ENCODE data around the gene RAD18.

The RAD18 gene

DNA sequence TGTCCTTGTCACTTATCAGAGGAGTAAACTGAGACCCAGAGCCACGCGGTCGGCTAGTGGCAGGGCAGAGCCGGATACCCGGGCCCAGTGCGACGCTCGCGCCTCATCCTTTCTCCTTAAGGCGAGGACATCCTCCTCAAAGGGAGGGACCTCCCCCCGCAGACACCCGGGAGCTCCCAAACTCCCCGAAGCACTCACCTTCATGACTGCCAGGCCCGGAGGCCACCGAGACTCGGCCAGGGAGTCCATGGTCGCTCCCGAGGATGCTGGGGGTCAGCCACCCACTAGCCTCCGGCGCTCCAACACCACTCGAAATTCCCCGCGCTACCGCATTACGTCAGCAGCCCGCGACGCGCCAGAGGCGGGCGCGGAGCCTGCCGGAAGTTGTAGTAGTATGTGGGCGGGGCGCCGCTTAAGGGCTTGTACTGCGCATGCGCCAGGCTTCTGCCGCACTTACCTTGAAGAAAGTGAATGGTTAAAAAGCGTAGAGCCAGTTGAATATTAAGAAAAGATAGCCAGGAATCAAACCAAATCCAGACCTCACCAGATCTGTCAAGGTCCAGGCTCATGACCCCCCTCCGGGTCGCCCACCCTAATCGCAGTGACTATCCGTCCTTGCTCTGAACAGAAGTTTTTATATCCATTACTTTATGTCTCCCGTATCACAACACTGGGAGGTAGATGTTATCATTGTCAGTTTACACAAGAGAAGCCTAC, at the start of gene RAD18:
Gene RAD18, minus strand, starts transcription at position 336 of the 717 bp plus-strand sequence. Its CDS starts 87 bp downstream, at position 249.
- DNase-seq: peak; percentile 91 to 94

DNA sequence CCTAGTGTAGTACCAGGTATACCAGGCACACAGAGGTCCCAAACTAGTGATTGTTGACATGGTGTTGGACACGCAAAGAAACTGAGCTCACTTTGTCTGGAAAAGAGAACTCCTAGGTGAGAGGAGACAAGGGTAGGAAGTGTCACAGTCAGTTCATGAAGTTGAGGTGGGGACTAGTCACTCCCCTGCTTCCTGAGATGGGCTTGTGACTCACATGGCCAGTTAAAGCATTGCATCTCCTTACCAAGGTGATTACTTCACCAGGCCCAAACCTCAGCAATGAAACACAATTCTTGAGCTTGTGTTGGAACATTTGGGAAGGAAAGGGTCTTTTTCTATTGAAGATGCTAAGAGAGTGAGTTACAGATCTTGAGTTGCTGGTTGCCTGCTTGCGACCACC, 49.2 kb upstream of the RAD18 start:
- no peak for DNase-seq

GRCh38 chr3:9009976-9010545, 46.8 kb upstream of the RAD18 start:
- no peak for DNase-seq

DNA sequence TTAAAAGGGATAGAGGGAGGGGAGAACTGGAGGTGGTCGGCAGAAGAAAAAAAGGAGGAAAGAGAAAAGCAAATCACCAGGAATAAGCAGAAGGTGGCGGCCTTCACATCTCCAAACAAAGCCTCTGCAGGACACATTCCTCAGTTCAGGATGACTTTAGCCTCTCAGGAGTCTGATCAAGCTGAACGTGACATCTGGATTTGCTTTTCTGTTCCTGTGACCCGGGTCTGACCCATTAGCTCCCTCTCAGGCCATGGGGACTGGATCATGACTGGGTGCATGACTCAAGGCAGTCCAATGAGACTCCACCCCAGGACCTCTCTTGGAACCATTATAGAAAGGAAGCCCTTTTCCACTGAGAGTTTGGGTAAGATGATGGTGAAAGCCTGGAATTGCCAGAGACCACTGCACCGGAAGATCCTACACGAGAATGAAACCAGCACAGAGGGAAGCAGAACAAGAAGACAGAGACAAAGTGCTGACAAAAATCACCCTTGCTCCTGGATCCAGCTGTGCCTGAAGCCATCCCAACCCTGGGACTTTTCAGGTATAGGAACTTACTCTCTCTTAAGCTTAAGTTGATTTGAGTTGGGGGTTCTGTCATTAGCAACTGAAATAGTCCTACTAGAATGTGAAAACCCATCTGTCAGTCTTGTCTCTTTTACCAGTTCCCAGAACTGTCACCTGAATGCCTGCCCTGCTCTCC, 45.4 kb upstream of the RAD18 start:
- no peak for DNase-seq

GRCh38 chr3:9007928-9008327, 44.7 kb upstream of the RAD18 start:
- no peak for DNase-seq

GRCh38 chr3:9007213-9007612, 43.9 kb upstream of the RAD18 start:
- DNase-seq: no peak

DNA sequence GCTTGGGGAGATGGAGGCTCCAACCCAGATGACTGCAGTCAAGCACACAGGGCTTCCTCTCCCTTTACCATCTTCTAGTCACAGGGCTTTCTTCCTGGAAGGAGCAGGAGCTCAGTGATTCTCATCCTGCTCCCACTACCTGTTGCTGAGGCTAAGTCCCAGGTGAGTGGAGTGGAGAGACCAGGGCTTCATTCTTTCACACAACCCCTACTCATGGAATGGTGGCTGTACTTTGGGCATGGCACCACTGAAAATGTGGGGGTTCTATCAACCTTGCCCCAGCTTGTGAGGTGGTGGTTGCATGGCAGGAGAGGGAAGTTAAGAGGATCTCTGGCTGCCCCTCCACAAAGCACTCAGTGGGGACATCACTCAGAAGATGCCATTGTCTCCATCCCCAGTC, 36.8 kb upstream of the RAD18 start:
- DNase-seq: no peak

- no peak for DNase-seq
These were observed 33.9 kb upstream of the RAD18 start for GRCh38 chr3:8997151-8997550.

DNA sequence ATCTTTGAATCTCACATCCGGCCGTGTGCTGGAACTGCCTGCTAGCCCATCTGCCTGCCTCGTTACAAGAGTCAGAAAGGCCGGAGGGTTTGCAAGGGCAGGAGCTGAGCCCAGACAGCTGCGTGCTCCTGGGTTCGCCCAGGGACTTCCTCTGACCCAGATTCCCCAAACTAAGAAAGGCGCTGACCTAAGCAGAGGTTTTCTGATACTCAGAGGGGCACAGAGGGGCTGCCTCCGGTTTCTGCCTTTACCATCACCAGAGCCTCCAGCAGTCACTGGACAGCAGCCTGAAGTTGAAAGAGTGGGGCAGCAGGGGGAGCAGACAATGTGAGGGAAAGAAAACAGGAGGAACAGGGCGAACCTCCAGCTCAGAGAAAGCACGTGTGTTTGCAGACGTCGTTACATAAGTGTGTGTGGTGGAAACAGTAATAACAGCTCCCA, 33.4 kb upstream of the RAD18 start:
- no peak for DNase-seq

GRCh38 chr3:8996216-8996615, 32.9 kb upstream of the RAD18 start:
- DNase-seq: no peak

DNA sequence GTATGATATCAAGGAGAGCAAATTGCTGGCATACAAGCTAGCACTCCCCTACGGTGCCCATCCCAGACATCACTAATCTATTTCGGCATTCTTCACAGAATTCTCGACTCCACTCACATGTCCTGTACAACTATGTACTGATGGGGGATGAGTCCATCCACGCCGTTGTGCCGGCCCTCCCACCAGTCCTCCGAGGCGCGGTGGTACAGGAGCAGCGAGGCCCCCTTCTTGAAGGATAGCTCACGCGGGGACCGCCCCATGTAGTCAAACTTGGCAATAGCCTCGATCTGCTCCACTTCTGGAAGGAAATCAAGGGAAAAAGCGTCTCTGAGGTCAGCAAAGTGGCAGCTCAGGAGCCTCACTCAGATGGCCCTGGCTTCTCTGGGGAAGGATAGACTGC, 31.0 kb upstream of the RAD18 start:
- no peak for DNase-seq

DNA sequence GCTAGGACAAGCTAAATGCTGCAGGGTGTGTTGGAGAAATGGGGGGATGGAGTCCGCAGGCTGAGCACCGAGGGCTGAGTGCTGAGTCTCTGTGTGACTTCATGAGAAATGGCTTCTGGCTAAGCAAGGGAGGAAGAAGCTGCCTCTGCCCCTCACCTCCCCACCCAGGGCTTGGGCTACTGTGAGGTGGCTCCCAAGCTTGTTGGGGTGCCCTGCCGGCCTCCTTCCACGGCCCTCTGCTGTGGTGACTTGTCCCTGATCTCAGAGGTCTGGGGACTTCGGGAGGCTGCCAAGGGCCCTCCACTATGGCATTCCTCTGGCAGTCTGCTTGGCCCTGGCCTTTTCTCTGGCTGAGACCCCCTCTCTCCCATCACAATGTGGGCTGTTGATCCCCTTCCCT, 30.1 kb upstream of the RAD18 start:
- DNase-seq: no peak

- DNase-seq: no peak
These were observed 29.6 kb upstream of the RAD18 start for GRCh38 chr3:8992854-8993253.

DNA sequence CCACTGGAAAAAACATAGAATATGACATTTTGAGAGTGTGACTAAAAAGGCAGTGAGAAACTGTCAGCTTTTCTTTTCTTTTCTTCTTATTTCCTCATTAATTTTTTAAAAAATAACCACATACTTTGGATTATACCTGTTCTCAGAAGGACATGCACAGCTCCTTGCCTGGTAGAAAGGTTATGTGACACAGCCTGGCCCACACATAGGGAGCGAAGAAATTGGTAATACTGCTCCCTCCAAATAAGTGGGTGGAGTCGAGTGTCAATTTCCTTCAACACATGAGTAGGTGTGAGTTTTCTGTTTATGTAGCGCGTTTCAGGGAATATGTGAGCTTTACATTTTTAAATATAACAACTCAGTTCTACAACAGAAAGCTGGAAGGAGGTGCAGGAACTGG, 28.9 kb upstream of the RAD18 start:
- no peak for DNase-seq

DNA sequence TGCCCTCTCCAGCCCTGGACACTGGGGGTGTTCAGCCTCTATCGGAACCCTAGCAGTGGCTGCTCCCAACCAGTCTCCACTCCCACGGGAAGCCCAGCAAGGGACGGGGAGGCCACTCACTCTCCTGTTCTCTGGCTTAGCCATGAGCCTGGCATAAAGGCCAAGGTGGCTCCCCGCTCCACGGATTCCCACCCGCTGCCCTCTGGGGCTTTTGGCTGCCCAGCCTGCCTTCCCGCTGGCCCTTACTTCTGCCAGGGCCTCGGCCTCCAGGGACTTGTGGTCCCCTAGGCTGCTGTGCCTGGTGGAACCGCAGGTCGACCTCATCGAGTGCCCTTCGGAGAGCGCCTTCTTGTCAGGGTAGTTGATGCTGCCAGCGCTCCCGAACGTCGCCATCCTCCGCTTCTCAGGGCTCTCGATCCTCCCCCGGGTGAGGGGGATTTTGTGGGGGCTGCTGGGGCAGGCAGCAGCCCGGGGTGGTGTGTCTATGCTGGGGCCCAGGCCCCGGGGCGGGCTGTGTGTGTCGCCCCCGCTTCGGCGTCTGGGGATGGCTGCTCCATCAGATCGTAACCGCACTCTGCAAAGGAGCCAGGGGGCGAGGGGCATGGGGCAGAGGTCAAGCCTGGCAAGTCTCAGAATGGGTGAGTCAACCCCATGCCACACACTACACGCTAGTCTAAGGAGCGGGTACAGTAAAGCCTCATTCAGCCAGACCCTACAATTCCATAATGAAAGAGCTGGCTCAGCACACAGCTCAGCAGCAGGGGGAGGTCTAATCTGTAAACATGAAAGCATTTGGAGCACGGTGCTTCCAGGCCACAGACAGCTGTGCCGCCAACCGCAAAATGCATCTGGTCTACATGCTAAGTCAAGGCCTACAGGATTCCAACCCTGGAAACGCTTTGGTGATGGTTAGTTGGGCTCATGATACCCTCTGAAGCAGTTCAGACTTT, 27.3 kb upstream of the RAD18 start:
- no peak for DNase-seq

GRCh38 chr3:8988791-8989558, 25.7 kb upstream of the RAD18 start:
- DNase-seq: no peak

DNA sequence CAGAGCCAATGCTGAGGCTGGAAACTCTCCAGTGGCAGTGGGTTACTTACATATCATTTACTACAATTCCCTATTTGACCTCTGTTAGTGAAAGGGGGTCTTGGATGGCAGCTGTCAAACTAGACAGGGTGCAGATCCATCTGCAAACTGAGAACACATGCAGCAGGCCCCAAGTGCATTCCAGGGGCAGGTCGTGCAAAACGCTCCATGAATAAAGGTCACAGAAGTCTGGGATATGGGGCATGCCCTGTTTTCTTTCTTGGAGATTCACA, 25.0 kb upstream of the RAD18 start:
- no peak for DNase-seq

- peak; percentile 34 to 57 for DNase-seq
These were observed 24.5 kb upstream of the RAD18 start for GRCh38 chr3:8987645-8988383.

- no peak for DNase-seq
These were observed 24.0 kb upstream of the RAD18 start for GRCh38 chr3:8987226-8987625.

- no peak for DNase-seq
These were observed 23.5 kb upstream of the RAD18 start for GRCh38 chr3:8986741-8987140.

GRCh38 chr3:8985876-8986275, 22.6 kb upstream of the RAD18 start:
- DNase-seq: no peak

DNA sequence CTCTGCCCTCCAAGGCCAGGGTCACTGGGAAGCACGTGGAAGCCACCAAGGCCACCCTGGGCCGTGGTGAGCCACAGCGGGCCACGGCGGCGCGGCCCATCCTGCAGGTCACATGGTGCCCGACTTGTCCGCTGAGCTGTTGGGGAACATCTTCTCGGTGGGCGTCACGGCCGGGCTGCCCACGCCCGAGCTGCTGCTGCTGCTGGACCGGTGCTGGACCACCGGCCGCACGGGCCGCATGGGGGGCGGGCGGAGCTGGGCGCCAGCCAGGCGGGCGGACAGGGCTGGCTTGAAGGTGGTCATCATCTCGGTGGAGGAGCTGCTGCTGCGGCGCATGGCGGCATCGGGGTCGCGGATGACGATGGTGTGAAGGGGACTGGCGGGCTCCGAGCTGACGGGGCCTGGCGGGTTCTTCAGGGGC, 22.1 kb upstream of the RAD18 start:
- DNase-seq: no peak
